ENCODE data around the gene RREB1. TPM values are rescaled to one million over a fixed set of nuclear protein-coding genes. Genes with fewer than 3 reads are reported as not detected.

The RREB1 gene
- total RNA-seq, 1 experiment from 2014 or later = 51.1 TPM

- H3K9me3 ChIP-seq = no peaks in the 10 kb centered on the region
- intact Hi-C loops (cut with micrococcal nuclease; ENCODE audit: unreplicated experiment) = no loop called here
- H3K9me3 Mint-ChIP-seq (ENCODE audit: unreplicated experiment) = no peaks in the 10 kb centered on the region
- H3K36me3 Mint-ChIP-seq (ENCODE audit: insufficient read depth, unreplicated experiment) = peaks cover 9% of the 10 kb centered on the region
- no peak for TF ChIP-seq CTCF (IDR thresholded peaks at IDR 0.05; ENCODE audit: insufficient read depth in 1 of 2, low read depth in 1 of 2, low read length in 1 of 2, severe bottlenecking in 1 of 2, unreplicated experiment in 1 of 2)
- DNase-seq = peak in 1 of 2 experiments; percentile 28
- no TSS peak for BruUV-seq (replicated peaks)
- peaks cover 22% of the 10 kb centered on the region for H3K4me1 Mint-ChIP-seq (ENCODE audit: low read depth, unreplicated experiment)
- ChIA-PET CTCF (interaction anchor here (0.5 kb wide), 1 partner anchor 120 kb away, joined by 4 read pairs; no protein-coding TSS in a partner anchor), POLR2A (no interaction called here)
- H3K27me3 ChIP-seq (replicated peaks; ENCODE audit: control insufficient read depth, insufficient read depth, low read length) = no peaks in the 10 kb centered on the region
- no peaks in the 10 kb centered on the region for H3K36me3 ChIP-seq (ENCODE audit: control insufficient read depth, insufficient read depth, low read length)
- H3K27ac Mint-ChIP-seq (ENCODE audit: unreplicated experiment) = no peak overlapping the region
- peak overlapping the region; percentile 33 for H3K4me3 Mint-ChIP-seq (ENCODE audit: unreplicated experiment)
- no peak overlapping the region for H3K4me3 ChIP-seq (ENCODE audit: low read depth, low read length)
- H3K4me1 ChIP-seq = peaks cover 27% of the 10 kb centered on the region
- no peaks in the 10 kb centered on the region for H3K27me3 Mint-ChIP-seq (ENCODE audit: insufficient read depth, unreplicated experiment)
Measured at GRCh38 chr6:7060769-7061516, 46.8 kb upstream of the RREB1 start.

DNA sequence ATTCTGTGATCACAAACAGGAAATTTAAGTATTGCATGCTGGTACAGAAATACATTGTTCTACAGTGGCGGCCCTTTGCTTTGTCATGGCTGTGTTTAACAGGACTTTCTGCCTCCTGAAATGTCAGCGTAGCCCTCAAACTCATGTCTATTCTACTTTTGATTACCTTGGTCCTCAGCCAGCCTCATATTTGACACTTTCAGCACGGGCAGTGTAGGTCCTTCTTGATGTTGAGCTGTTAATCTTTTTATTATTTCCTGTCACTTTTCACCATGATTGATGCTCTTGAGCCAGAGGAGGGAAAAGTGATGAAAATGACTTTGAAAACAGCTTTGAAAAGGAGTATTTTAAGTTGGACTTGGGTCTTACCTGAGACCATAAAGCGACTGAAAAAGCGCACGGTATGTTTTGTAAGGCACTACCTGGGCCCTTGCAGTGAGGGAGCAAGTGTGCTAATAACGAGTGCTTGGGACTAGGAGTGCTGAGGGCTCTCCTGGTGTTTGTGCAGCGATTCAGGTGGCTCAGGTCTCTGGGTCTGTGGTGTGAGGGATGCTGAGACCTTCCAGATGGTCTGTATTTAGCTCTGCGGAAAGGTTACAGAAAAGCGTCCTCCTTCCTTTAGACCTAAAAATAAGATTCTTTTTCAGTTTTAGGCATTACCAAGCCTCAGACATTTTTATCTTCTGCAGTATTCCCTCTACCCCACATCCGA is 45.2 kb upstream of the RREB1 start:
- Histone ChIP-seq H3K9me3 (no peaks in the 10 kb centered on the region), H3K4me3 (ENCODE audit: low read depth, low read length) (no peak overlapping the region), H3K27me3 (replicated peaks; ENCODE audit: control insufficient read depth, insufficient read depth, low read length) (no peaks in the 10 kb centered on the region), H3K4me1 (peaks cover 27% of the 10 kb centered on the region), H3K36me3 (ENCODE audit: control insufficient read depth, insufficient read depth, low read length) (no peaks in the 10 kb centered on the region)
- H3K36me3 Mint-ChIP-seq (ENCODE audit: insufficient read depth, unreplicated experiment) = no peaks in the 10 kb centered on the region
- no peak overlapping the region for H3K4me3 Mint-ChIP-seq (ENCODE audit: unreplicated experiment)
- H3K27me3 Mint-ChIP-seq (ENCODE audit: insufficient read depth, unreplicated experiment) = no peaks in the 10 kb centered on the region
- no TSS peak for BruUV-seq (replicated peaks)
- no peaks in the 10 kb centered on the region for H3K9me3 Mint-ChIP-seq (ENCODE audit: unreplicated experiment)
- intact Hi-C loops (cut with micrococcal nuclease; ENCODE audit: unreplicated experiment) = no loop called here
- CTCF ChIA-PET = no interaction called here
- no peak overlapping the region for H3K27ac Mint-ChIP-seq (ENCODE audit: unreplicated experiment)
- H3K4me1 Mint-ChIP-seq (ENCODE audit: low read depth, unreplicated experiment) = peaks cover 11% of the 10 kb centered on the region
- no peak for DNase-seq
- POLR2A ChIA-PET = no interaction called here
- no peak for TF ChIP-seq CTCF (IDR thresholded peaks at IDR 0.05; ENCODE audit: insufficient read depth in 1 of 2, low read depth in 1 of 2, low read length in 1 of 2, severe bottlenecking in 1 of 2, unreplicated experiment in 1 of 2)

DNA sequence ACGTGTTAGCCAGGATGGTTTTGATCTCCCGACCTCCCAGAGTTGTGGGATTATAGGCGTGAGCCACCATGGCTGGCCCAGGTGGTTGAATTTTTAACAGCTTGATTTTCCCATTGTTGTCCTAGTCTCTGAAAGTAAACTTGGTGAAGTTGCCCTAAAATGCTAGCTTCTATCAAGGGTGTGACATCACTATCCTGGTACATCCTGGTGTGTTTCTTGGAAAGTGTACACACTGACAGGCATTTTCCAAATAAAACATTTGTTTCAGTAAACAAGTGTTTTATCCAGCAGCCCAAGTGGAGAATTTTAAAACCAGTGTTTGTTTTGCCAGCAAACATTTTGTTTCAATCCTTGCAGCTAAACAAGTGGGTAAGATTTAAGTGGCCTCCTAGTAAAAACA is 40.5 kb upstream of the RREB1 start:
- intact Hi-C loops (cut with micrococcal nuclease; ENCODE audit: unreplicated experiment) = no loop called here
- no peaks in the 10 kb centered on the region for H3K27me3 Mint-ChIP-seq (ENCODE audit: insufficient read depth, unreplicated experiment)
- no peaks in the 10 kb centered on the region for H3K4me1 Mint-ChIP-seq (ENCODE audit: low read depth, unreplicated experiment)
- no peaks in the 10 kb centered on the region for H3K9me3 ChIP-seq
- no peak for DNase-seq
- no TSS peak for BruUV-seq (replicated peaks)
- POLR2A ChIA-PET = no interaction called here
- TF ChIP-seq CTCF (IDR thresholded peaks at IDR 0.05; ENCODE audit: insufficient read depth in 1 of 2, low read depth in 1 of 2, low read length in 1 of 2, severe bottlenecking in 1 of 2, unreplicated experiment in 1 of 2) = no peak
- no peaks in the 10 kb centered on the region for H3K36me3 Mint-ChIP-seq (ENCODE audit: insufficient read depth, unreplicated experiment)
- H3K9me3 Mint-ChIP-seq (ENCODE audit: unreplicated experiment) = no peaks in the 10 kb centered on the region
- H3K27ac Mint-ChIP-seq (ENCODE audit: unreplicated experiment) = no peak overlapping the region
- CTCF ChIA-PET = no interaction called here
- no peaks in the 10 kb centered on the region for H3K36me3 ChIP-seq (ENCODE audit: control insufficient read depth, insufficient read depth, low read length)
- no peaks in the 10 kb centered on the region for H3K4me1 ChIP-seq
- no peak overlapping the region for H3K4me3 ChIP-seq (ENCODE audit: low read depth, low read length)
- H3K27me3 ChIP-seq (replicated peaks; ENCODE audit: control insufficient read depth, insufficient read depth, low read length) = no peaks in the 10 kb centered on the region
- no peak overlapping the region for H3K4me3 Mint-ChIP-seq (ENCODE audit: unreplicated experiment)

All from Caco-2 (cell line).